Stimulated activated naive CD4-positive, alpha-beta T cell (primary cell): ENCODE data around the gene AMN.
"Not testable (repeated sequence)": the region's sequence is repeated elsewhere in the genome, so short reads cannot be mapped to it uniquely, and the experiment has no call there.

ENCODE experiments used
- DNase-seq, 6 experiments: peaks; one replicate each; lab custom pipeline; 2025; lab: John Stamatoyannopoulos, UW

Gene AMN

DNA sequence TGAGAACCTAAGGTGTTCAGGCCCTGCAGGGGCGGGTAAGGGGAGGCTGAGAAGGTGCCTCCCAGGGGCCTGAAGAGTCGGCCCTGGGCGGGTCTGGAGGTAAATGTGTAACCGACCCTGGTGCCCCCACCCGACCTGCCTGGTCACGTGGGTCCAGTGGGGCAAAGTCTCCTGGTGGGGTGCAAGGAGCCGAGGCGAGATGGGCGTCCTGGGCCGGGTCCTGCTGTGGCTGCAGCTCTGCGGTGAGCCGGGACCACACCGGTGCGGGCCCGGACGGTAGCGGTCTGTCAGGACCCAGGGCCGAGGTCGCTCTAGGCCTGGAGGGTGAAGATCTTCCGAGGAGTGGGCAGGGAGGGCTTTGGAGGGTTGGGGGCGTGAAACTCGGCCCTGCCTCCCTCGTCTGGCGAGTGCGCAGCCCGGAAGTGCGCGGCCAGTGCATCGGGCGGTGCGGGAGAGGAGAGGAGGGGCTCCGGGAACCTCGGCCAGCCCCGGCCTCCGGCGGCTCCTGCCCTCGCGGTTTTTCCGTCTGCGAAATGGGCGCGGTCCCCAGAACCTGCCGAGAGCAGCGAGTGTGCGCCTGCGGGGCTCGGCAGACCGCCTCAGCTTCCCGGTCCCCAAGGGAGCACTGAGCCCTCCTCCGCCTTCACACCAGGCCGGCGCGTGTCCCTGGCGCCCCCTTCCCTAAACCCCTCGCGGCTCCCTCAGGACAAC lies at the start of gene AMN:
Gene AMN (plus strand): TSS at position 174 of the 711 bp plus-strand sequence. CDS start 26 bp downstream, at position 200.
- DNase-seq = no peak

DNA sequence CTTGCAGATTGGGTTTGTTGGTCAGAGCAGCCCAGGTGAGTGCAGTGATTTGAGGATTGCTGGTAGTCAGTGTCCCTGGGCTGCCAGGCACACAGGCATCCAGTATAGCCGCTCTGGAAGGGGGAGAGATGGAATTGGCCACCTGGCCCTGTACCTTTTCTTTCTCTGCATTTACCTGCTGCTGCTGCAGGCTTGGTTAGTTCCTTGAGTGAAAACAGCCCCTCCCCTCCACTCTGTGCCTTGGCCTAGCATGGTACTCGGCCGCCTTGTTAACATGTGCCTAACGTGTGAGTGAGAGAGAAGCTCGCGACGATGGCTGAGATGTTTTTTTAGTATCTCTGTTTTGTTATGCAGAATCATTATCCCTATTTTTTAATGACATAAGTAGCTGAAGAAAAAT lies 49.3 kb upstream of the AMN start:
- no peak for DNase-seq

DNA sequence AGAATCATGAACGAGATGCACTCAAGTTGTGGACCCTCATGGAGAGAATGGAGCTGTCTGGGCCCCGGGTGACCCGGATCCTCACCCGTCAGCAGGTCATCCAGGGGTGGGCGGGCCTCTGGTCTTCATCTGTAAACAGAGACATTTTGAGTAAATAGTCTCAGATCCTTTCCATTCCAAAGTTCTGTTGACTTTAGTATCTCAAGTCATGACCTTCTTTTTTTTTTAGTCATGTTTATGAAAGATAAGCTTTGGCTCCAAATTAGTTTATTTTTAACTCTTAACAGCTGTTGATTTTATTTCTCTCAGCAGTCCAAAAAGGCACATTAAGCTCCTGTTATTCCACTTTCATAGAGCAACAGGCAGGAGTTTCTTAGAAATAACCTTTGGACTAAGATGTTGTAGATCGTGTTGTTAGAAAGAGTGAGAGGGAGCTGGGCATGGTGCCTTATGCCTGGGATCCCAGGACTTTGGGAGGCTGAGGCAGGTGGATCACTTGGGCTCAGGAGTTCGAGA lies 48.9 kb upstream of the AMN start:
- no peak for DNase-seq

DNA sequence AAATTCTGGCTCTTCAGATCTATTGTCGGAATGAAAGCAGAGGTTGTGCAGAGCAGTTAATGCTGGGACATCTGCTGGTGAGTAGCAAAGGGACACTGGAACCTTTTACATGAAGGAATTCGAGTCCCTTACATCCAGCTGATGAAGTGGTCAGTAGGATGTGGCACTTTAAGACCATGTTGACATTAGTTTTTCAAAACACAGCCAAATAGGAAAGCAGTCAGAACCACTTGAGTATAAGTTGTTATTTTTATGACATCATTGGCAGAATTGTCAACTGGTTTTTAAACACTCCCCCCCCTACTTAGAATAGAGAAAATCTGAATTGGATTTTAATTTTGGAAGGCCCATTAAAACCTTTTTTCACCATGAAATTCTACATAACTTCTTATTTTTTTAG lies 46.8 kb upstream of the AMN start:
- DNase-seq = no peak

DNA sequence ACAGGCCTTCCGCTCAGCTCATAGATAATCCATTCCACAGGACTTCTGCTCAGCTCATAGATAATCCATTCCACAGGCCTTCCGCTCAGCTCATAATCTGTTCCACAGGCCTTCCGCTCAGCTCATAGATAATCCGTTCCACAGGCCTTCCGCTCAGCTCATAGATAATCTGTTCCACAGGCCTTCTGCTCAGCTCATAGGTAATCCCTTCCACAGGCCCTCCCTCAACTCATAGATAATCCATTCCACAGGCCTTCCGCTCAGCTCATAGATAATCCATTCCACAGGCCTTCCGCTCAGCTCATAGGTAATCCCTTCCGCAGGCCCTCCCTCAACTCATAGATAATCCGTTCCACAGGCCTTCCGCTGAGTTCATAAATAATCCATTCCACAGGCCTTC lies 45.0 kb upstream of the AMN start:
- DNase-seq = not testable (repeated sequence)

DNA sequence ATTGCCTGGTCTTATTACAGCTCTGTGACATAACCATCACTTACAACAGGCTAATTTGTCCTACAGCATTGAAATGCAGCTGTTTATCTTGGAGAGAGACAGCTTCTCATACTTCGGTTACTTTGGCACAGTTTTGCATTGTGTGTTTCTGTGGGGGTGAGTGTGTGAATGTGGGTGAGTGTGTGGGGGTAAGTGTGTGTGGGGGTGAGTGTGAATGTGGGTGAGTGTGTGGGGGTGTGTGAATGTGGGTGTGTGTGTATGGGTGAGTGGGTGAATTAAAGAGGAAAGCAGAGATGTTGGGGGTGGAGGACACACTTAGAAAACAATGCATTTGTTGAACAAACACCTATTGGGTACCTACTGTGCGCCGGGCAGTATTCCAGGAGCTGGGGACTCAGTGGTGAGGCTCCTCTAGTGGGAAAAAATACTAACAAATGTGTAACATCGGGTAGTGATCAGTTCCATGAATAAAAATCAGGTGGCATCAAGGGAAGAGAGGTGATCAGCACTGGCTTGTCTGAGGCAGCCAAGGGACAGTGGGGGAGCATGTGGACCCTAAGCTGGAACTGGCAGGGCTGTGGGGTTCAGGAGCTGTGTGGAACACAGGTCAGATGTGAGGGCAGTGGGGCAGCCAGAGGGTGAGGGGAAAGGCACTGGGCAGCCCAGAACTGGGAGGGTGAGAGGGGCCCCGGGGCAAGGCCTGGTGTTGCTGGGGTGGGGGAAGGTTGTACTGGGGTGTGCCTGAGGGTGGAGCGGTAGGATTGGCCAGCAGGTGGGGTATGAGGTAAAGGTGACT lies 44.1 kb upstream of the AMN start:
- DNase-seq = no peak

DNA sequence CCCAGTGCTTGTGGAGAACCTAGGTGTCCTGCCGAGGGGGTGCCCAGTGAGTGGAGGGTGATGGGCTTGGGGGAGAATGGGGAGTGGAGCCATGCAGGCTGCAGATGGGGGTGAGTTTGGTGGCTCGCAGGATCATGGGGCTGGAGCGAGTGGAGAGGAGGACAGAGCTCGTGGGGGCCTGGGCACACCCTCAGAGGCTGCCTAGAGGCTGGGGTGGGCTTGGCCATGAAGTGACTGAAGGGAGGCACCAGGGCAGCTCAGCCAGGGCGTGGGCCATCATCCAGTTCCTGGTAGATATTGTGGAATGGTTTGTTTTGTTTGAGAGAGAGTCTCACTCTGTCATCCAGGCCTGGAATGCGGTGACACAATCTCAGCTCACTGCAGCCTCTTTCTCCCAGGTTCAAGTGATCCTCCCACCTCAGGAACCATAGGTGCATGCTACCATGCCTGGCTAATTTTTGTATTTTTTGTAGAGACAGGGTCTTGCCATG lies 43.4 kb upstream of the AMN start:
- DNase-seq = no peak

DNA sequence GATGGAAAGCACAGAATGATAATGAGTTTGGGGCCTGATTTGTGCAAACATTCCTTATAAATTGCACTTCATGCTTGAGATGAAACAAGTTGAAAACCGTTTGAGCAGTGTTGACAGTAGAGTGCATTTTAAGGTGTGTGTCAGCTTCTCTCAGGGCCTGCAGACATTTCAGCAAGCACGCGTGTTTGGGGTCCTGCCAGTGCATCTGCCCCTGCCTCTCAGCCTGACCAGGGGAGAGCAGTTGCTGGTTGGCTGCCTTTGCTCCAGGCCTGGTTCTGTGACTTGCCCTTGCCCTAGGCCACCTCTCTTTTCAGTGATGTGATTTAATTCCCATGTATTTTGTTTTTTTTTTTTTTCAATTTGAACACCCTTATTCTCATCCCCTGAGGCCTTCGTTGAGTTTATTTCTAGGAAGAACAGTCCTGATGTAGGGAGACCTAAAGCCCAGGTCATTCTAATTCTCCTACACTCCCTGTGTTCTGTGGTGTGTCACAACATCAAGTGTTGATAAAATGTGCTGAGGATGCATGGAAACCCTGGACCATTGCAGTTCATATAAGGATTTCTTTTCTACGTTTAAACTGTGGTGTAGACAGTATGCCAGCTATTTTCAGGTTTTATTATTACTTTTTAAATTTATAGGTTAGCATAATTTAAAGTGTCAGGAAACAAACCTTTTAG lies 40.1 kb upstream of the AMN start:
- DNase-seq = no peak

DNA sequence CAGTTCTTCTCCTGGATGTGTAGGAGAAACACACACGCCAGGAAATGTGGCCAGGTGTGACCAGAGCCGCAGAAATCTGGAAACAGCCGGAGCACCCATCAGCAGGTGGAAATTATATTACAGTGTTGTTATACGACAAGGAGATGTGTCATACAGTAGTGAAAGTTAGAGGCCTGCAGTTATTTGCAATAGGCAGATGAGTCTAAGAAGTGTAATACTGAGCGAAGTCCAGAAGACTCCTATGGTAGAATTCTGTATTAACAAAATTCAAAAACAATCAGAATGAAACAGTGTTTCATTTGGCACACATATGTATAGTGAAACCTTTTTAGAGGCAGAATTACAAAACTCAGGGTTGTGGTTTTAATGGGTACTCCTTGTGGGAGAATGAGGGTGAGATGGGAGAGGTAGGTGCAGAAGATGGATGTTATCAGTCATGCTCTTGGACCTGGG lies 39.3 kb upstream of the AMN start:
- no peak for DNase-seq

DNA sequence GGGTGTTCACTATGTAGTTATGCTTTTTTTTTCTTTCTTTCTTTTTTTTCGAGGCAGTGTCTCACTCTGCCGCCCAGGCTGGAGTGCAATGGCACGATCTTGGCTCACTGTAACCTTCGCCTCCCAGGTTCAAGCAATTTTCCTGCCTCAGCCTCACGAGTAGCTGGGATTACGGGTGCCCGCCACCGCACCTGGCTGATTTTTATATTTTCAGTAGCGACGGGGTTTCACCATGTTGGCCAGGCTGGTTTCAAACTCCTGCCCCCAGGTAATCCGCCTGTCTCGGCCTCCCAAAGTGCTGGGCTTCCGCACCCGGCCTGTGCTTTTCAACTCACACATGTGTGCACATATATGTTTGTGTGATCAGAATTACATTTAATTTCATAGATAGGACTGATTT lies 38.9 kb upstream of the AMN start:
- no peak for DNase-seq

DNA sequence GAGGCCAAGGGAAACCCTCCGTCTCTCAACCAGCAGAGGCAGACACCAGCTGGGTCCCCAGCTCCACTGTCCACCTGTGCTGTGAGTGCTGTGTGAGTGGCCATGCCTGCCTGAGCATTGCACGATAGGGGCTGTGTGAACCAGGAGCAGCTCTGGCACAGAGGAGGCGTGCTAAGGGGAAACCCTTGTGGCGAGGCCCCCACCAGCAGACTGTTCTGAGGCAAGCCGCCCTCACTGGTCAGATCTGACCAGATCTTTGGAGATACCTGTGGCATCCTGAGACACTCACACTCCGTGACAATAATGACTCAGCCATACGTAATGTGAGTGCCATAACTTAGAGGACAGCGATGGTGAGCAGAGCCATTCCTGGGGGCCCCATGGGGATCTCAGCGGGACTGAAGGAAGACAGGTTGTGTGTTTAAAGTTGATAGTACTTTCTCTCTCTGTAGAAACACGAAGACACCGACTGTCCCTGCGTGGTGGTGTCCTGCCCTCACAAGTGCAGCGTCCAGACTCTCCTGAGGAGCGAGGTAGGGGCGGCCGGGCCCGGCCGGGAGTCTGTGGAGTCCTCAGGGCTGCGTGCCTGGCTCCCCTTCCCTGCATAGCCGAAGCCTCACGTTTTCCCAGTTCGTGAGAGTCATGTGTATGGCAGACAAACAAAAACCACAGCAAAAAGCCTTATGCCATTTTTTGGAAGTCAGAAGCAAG lies 36.6 kb upstream of the AMN start:
- no peak for DNase-seq

DNA sequence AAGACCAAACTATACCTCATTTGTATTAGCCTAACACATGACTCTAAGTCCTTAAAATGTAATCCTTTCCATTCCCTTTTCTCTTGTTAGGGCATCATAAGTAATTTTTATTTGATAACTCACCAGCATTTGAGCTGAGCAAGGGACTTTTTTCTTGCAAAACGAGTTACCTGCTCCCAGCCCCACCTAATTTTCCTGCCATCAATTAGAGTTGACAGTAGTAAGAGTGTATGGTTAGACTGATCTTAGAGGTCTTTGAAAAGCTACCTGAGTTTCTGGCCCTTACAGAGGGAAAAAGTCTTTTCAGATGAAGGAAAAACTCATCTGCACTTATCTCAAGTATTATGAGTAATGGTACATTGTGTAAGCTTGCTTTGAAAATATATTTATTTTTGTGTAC lies 33.7 kb upstream of the AMN start:
- DNase-seq = no peak

DNA sequence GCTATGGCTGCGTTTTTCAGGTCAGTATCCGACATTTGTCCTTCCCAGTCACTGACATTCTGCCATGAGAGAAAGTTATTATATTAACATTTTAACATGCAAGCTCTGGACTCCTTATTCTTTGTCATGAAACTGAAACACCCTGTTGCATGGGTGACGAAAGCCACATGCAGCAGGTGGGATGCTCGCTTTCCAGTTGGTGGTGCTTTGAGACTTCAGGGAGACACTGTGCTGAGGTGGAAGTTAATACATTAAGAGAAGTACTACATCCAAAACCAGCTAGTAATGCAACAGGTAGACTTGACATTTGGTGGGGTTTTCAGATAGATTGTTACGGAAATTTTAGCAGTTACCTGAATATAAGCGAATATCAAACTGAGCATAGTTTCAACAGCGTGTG lies 32.8 kb upstream of the AMN start:
- no peak for DNase-seq

DNA sequence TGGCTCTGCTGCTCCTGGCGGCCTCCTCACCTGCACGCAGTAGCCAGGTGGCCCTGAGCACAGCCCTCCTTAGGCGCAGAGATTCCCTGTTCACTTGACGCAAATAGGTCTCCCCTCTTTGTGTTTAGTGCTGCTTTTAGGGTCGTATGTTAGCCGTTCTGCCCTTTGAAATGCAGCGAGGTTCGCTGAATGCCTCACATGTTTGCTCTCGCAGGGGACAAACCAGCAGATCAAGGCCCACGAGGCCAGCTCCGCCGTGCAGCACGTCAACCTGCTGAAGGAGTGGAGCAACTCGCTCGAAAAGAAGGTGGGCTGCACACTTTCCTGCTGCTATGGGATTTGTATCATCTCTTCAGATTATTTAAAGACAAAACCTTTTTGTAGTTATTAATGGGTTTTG lies 31.4 kb upstream of the AMN start:
- no peak for DNase-seq

DNA sequence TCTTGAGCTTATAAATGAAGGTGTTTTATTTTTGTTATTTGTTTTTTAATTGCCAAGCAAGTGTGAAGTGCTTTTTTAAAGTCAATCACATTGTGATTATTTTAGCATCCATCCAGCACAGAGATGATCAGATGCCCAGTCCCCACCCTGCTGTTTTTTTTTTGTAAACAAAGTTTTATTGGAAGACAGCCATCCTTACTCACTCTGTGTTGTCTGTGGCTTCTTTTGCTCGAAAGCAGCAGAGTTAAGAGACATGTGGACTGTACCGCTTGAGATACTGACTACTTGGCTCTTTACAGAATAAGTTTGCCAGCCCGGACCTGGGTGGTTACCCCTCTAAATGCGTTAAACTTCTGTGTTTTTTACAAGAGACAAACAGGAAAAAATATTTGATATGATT lies 30.9 kb upstream of the AMN start:
- DNase-seq = no peak

DNA sequence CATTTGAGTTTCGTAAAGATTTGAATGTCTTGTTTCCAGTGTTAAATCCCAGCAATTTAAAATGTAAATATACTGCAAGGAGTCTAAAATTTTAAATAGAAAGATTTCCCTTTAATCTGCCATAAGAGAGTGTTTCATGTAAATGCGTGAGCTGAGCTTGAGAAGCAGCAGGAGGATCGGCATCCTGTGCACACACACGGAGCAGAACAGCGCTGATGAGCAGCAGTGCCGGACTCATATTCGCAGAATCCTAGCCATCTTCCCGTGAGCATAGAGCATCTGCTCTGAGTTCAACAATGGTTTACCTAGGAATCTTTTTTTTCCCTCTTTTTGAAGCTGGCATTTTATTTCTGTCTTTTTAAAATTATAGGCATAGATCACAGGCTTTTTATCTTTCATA lies 29.8 kb upstream of the AMN start:
- no peak for DNase-seq

DNA sequence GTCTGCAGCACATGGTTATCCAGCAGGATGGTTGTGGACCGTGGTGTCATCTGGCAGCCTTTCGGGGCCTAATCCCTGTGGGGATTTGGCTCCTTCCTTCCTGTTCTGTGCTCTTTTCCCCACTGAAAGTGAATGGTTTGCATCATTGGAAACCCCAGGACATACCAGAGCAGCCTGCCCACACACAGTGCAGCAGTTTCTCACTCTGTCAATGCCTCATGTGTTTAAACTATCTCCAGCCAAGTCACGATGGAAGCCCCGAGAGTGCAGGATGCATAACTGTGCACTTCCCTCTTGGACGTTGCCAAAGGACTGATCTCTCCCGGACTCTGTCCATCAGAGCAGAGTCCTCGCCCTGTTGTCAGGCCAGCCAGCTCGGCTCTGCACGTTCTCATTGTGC lies 29.0 kb upstream of the AMN start:
- DNase-seq = no peak

DNA sequence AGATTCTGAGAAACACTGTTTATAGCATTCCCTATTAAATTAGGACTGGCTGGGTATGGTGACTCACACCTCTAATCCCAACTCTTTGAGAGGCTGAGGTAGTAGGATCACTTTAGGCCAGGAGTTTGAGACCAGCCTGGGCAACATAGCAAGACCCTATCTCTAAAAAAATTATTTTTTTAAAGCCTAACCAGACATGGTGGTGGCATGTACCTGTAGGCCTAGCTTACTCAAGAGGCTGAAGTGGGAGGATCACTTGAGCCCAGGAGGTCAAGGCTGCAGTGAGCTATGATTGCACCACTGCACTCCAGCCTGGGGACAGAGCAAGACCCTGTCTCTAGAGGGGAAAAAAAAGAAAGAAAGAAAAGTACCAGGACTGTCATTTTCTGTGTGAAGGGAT lies 25.7 kb upstream of the AMN start:
- DNase-seq = not testable (repeated sequence)

DNA sequence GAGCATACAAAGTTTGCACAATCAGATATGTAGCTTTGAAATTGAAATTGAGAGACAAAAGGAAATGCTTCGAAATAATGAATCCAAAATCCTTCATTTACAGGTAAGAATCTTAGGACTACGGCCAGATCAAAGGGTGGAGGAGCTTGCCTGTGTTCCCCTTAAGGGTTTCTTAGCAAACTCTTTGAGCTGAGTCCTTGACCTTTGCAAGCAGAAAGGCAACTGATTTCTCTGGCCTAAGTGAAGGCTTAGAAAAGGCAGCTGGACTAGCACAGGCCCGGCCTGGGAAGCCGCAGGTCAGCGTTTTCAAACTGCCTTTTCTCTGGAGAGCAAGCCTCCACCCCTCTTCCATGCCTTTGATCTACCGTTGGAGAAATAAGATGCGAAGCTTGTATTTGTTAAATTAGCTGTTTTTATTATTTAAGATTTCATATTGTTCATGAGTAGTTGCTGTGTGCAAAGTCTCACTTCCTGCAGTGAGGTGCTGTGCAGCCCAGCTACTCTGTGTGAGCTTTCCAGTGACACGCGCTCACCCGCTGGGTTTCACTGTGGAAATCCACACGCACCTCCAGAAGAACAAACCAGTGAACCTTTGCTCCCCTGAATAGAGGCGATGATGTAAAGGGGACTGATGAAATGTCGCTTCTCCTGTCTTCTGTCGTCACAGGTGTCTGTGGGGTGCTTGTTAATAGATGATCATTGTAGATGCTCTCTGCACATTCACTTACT lies 25.0 kb upstream of the AMN start:
- DNase-seq = no peak

DNA sequence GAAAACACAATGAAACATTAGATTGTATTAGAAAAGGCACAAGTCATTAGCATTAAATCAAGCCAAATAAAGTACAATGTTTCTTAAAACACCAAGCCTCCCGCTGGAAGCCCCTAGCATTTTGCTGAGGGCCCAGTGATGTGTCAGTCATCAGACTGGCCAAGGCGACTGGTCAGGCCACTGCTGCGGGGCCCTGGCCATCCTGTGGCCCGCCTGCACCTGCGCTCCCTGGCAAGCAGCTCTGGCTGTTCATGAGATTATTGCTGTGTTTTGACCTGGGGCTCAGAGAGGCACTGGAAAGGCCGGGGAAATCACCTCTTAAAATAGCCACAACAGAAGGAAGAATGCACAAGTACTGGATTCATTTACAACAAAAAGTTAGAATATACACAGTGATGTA lies 24.2 kb upstream of the AMN start:
- no peak for DNase-seq

DNA sequence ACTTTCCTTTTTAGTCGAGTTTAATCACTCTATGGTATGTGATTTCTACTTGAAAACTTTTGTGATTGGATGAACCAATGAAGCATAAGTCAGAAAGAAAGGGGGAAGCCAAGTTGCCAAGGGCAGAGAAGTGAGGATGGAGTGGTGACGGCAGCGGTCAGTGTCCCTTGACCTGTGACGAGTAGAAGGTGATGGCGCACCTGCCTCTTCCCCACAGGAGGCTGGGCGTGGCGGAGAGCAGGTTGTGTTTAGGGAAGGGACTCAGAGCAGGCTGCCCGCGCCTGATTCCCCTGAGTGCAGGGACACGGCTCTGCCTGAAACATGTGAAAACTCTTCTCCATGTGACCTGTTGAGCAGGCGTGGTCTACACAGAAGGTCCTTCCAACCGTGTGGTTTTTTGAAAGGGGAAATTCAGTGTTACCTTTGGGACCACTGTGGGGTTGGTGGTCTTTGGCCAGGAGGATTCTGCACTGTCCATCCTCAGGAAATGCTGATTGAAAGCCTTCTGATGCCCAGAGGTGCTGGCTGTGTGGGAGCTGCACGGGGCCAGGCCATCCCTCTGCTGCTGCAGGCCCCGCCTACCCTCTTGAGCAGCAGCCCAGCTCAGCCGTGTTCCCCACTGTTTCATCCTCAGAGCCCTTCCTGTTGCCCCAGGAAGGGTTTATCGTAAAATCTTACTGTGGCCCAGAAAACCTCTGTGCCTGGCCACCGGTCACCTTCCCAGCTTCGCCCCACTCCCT lies 23.5 kb upstream of the AMN start:
- DNase-seq = no peak
